DOHH2 (cell line): ENCODE data around the gene GLIS2.

Source experiments
- EZH2phosphoT487 ChIP-seq: fragments of 200-600 bp; sonication (generic); IDR thresholded peaks from 2 replicates; pipeline ENCODE4 v1.6.1; 2017; ENCODE audit warnings: borderline replicate concordance, mild to moderate bottlenecking, antibody characterized with exemption, low read length, moderate library complexity, mixed read lengths
- TF ChIP-seq, protein P1 (sequence below): fragments of 200-600 bp; sonication (generic); IDR thresholded peaks from one replicate; pipeline ENCODE4 v1.5.1; 2014; ENCODE audit warnings: antibody characterized with exemption, mild to moderate bottlenecking, low read depth, low read length; ENCODE audit not compliant: poor library complexity, severe bottlenecking

DNA sequence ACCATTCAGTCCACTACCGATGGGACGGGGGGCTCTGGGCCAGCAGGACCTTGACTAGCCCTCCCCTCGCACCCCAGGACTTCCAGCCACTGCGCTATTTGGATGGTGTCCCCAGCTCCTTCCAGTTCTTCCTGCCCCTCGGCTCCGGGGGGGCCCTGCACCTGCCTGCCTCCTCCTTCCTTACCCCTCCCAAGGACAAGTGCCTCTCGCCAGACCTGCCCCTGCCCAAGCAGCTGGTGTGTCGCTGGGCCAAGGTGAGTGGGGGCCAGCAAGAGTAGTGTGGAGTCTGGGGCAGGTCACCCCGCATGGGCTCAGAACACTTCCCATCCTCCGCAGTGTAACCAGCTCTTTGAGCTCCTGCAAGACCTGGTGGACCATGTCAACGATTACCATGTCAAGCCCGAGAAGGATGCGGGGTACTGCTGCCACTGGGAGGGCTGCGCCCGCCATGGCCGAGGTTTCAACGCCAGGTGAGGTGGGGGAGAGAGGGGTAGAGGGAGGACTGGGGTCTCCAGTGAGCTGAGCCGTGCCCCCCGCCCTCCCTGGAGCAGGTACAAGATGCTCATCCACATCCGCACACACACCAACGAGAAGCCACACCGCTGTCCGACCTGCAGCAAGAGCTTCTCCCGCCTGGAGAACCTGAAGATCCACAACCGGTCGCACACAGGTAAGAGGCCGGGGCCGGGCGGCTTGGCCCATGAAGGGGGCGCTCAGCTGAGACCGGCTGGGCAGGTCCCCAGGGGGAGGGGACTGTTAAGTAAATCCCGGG is 19.0 kb downstream of the GLIS2 start:
- TF ChIP-seq, protein P1, sequence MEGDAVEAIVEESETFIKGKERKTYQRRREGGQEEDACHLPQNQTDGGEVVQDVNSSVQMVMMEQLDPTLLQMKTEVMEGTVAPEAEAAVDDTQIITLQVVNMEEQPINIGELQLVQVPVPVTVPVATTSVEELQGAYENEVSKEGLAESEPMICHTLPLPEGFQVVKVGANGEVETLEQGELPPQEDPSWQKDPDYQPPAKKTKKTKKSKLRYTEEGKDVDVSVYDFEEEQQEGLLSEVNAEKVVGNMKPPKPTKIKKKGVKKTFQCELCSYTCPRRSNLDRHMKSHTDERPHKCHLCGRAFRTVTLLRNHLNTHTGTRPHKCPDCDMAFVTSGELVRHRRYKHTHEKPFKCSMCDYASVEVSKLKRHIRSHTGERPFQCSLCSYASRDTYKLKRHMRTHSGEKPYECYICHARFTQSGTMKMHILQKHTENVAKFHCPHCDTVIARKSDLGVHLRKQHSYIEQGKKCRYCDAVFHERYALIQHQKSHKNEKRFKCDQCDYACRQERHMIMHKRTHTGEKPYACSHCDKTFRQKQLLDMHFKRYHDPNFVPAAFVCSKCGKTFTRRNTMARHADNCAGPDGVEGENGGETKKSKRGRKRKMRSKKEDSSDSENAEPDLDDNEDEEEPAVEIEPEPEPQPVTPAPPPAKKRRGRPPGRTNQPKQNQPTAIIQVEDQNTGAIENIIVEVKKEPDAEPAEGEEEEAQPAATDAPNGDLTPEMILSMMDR = no peak
- TF ChIP-seq EZH2phosphoT487 = no peak
